HG03439 (cell line): ENCODE measurements around the gene IL10RB.
"Not testable (repeated sequence)": the region's sequence is repeated elsewhere in the genome, so short reads cannot be mapped to it uniquely, and the experiment has no call there.

ENCODE experiments used
- ATAC-seq: cut with Tn5 transposase; IDR thresholded peaks from one replicate; pipeline ENCODE4 v1.9.1; 2021; ENCODE audit warnings: mild to moderate bottlenecking, moderate library complexity; ENCODE audit not compliant: unreplicated experiment

The IL10RB gene

GRCh38 chr21:33240404-33240803, 25.8 kb upstream of the IL10RB start:
- ATAC-seq: no peak

DNA sequence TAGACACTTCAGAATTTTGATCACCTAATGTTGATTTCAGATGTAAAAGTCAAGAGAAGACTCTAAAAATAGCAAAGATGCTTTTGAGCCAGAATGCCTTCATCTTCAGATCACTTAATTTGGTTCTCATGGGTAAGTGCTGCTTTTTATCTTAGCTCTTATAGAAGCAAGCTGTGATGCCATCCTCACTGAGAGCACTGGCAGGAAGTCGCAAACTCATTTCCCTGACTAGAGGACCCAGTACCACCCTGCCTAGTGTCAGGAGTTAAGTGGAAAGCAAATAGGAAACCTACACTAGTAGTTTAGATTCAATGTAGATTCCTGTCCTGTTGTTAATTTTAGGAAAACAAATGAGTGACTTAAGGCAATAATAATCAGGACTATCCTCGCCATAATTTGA, 24.3 kb upstream of the IL10RB start:
- no peak for ATAC-seq

GRCh38 chr21:33242846-33243245, 23.3 kb upstream of the IL10RB start:
- not testable (repeated sequence) for ATAC-seq

DNA sequence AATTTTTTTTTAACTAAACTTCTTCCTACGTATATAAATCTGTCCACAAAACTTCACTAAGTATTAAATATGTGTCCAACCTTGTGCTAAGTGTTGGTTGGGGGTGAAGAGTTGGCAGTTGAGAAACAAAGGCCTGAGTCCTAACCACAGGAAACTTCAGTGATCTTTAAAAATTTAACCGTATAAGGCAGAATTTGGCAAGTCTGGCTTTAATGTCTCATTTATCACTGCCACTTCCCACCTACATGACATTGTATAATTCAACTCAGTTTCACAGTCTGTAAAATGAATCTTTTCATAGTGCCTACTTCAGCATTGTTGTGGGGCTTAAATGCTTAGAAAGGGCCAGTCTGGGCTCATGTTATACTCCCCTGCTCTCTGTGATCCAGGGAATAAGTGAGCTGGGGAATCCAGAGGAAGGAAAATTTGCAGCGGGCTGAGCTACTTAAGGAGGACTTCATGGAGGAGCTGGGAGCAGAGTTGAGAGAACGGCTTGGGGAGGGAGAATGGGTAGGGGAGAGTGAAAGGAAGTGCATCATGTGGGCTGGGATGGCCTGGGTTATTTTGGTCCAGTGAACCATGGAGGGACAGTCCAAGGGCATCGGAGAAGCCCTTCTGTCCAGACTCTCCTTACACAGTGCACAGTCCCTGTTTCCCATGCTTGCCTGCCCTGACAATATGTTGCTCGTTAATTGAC, 21.9 kb upstream of the IL10RB start:
- ATAC-seq: no peak

GRCh38 chr21:33244779-33245105, 21.4 kb upstream of the IL10RB start:
- no peak for ATAC-seq

- ATAC-seq: no peak
Observed at GRCh38 chr21:33245289-33245918, 20.8 kb upstream of the IL10RB start.

DNA sequence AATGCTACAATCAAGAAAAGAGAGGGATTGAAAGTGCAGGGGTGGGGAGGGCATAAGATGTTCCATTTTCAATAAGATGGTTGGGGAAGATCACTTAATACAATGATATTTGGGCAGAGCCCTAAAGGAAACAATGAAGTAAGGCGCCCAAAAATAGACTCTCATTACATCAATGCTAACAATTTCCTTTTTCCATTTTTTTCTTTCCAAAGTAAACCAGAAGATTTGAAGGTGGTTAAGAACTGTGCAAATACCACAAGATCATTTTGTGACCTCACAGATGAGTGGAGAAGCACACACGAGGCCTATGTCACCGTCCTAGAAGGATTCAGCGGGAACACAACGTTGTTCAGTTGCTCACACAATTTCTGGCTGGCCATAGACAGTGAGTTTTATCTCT, 19.7 kb upstream of the IL10RB start:
- no peak for ATAC-seq

- ATAC-seq: no peak
Observed at GRCh38 chr21:33246963-33247362, 19.2 kb upstream of the IL10RB start.

- ATAC-seq: no peak
Observed at GRCh38 chr21:33247599-33247998, 18.6 kb upstream of the IL10RB start.

DNA sequence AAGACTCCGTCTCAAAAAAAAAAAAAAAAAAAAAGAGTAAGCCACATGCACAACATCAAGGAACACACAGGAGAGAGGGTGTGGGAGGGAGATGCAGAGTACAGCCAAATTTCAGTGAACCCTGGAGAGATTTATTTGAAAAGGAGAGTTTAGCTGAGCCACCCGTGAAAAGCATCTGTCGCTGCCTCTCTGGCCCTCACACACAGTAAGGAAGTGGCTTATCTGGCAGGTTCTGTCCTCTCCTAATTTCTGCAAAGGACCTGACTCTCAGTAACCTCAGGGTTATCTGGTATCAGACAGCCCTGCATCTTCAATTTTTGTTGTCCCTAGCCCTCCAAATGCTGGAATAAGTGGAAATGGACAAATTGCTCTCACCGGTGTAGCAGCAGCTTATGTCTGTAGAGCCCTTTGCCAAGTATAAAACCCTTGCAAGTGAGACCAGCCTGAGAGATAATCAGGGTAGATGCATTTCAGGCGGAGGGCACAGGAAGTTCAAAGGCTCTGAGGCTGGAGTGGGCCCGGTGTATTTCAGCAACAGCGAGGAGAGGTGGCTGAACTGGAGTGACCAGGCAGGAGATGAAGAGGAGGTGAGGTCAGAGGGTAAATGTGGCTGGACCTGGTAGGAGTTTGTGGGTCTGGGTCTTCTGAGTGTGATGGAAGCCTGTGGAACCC, 16.7 kb upstream of the IL10RB start:
- no peak for ATAC-seq

DNA sequence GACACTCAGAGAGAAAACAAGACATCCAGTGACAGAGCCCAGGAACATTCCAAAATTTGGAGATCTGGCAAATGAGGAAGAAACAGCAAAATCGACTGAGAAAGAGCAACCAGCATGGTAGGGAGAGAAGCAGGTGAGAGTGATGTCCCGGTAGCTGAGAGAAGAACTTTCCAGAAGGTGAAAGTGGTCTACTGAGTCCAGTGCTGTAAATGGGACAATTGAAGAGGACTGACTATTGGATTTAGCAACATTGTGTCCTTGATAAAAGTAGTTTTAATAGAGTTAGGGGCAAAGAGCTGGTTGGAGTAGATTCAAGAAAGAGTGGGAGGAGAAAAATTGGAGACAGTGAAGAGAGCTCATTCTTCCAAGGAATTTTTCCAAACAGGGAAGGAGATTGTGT, 15.0 kb upstream of the IL10RB start:
- ATAC-seq: no peak

GRCh38 chr21:33253382-33253781, 12.8 kb upstream of the IL10RB start:
- ATAC-seq: not testable (repeated sequence)

DNA sequence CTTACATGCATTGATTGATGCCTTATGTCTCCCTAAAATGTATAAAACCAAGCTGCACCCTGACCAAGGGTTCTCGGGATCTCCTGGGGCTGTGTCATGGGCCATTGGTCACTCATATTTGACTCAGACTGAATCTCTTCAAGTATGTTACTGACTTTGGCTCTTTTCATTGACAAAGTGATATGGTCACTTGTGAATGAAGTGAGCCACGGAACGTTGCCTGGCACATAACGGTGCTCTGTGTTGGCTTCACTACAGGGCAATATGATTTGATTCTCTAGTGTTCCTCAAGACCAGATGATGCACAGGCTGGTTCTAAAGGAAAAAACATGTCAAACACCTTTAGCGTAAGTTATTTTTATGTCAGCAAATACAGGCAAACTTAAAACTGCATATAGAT, 11.4 kb upstream of the IL10RB start:
- ATAC-seq: no peak

DNA sequence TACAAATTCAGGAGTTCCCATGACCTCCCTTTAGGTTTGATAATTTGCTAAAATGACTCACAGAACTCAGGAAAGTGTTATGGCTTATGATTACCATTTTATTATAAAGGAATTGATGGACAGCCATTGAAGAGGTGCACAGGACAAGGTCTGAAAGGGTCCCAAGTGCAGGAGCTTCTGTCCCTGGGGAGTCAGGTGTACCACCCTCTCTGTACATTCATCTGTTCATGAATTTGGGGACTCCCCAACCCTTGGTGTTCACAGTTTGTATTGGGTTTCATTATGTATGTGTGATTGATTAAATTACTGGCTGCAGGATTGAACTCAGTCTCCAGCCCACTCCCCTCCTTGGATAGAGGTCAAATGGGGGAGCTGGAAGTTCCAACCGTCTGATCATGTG, 10.8 kb upstream of the IL10RB start:
- ATAC-seq: no peak

- ATAC-seq: no peak
Observed at GRCh38 chr21:33256019-33256418, 10.1 kb upstream of the IL10RB start.

DNA sequence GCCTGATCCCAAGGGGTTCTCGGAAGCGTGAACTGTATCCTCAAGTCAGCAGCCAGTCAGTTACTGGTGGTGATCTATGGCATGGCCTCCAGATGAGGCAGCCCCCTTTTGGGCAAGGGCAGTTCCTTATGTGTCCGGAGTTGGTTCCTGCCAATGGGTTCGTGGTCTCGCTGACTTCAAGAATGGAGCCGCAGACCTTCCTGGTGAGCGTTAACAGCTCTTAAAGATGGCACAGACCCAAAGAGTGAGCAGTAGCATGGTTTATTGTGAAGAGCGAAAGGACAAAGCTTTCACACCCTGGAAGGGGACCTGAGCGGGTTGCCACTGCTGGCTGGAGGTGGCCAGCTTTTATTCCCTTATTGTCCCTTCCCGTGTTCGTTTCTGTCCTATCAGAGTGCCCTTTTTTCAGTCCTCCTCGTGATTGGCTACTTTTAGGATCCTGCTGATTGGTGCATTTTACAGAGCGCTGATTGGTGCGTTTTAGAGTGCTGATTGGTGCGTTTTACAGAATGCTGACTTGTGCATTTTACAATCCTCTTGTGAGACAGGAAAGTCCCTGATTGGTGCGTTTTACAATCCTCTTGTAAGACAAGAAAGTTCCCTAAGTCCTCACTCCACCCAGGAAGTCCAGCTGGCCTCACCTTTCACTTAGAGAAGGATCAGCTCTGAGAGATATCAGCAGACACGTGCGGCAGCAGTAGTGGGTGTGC, 8.9 kb upstream of the IL10RB start:
- ATAC-seq: no peak

DNA sequence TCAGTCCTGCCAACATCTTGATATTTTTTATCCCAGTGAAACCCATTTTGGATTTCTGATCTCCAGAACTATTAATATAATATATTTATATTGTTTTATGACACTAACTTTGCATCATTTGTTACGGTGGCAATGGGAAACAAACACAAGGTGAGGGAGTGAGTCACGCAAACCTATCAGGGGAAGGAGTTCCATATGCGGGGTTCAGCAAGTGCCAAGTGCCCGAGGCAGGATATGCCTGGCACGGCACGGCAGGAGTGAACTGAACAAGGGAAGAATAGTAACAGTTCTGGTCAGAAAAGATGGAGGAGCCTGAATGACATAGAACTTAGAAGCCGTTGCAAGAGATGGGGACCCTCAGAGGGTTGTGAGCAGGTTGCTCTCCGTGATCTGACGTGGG, 7.7 kb upstream of the IL10RB start:
- no peak for ATAC-seq

DNA sequence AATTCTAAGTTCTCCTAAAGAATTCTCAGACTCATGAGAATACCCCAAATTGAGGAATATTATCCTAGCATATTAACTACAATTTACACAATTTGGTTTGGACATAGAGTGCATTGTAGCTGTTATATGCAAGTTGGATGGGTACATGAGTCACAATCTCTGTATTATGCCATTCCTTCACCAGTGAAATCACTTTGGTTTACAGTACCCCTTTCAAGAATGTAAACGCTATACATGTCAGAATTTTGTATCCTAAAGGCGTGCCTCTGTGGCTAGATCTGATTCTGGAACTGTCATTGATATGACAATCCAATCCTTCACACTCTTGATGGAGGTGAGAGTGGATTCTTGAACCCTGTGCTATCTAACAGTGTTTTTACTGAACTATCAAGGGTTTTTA, 6.7 kb upstream of the IL10RB start:
- ATAC-seq: no peak

- ATAC-seq: no peak
Observed at GRCh38 chr21:33259995-33260394, 6.2 kb upstream of the IL10RB start.

- no peak for ATAC-seq
Observed at GRCh38 chr21:33261635-33262034, 4.5 kb upstream of the IL10RB start.

GRCh38 chr21:33262921-33263320, 3.2 kb upstream of the IL10RB start:
- no peak for ATAC-seq

DNA sequence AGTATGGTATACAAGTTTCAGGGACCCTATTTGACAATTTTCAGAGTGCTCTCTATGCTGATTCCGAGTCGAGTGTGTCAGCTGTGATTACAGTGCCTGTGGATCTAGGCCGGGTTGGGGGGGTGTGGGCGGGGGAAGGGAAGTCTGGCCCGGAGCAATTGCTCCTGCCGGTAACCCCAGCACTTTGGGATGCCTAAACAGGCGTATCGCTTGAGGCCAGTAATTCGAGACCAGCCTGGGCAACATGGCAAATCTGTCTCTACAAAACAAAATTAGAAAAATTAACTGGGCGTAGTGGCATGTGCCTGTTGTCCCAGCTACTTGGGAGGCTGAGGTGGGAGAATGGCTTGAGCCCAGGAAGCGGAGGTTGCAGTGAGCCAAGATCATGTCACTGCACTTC, 1.6 kb upstream of the IL10RB start:
- no peak for ATAC-seq
